Measurements from ENCODE around the gene EID2. TPM values are rescaled to one million over a fixed set of nuclear protein-coding genes. Genes with fewer than 3 reads are reported as not detected.
A peak's percentile ranks its signal among the peaks of the same experiment; 100 is the strongest.

Gene EID2
- total RNA-seq, 3 donors from 2014 or later = 7.0 to 14.7 (median 9.6) TPM

DNA sequence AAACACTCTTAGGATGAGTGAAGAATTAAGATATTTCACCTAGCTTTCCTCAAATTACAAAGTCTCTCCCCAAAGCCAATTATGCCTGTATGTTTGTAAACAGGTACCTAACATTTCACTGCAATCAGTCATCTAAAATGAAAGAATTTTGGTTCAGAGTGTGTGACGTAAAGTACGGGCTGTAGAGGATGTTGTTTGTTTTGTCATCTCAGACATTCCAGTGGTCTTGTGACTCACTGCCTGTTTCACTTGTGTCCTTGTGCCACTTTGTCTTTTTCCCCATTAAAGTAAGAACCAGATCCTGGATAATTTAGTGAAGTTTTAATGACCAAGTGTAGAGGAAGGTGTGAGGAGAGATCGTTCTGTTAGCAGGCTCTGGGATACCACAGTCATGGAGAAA lies 28.6 kb upstream of the EID2 start:
- no peaks in the 10 kb centered on the region for H3K36me3 ChIP-seq (ENCODE audit: low read depth)
- DNase-seq (no peak), ATAC-seq (no peak)
- no peak overlapping the region for H3K4me3 ChIP-seq
- intact Hi-C loops (cut with DNase I, micrococcal nuclease) = no loop called here
- H3K4me1 ChIP-seq (ENCODE audit: low read depth) = no peaks in the 10 kb centered on the region
- H3K9me3 ChIP-seq = peaks cover 2% of the 10 kb centered on the region
- TF ChIP-seq, protein P1, sequence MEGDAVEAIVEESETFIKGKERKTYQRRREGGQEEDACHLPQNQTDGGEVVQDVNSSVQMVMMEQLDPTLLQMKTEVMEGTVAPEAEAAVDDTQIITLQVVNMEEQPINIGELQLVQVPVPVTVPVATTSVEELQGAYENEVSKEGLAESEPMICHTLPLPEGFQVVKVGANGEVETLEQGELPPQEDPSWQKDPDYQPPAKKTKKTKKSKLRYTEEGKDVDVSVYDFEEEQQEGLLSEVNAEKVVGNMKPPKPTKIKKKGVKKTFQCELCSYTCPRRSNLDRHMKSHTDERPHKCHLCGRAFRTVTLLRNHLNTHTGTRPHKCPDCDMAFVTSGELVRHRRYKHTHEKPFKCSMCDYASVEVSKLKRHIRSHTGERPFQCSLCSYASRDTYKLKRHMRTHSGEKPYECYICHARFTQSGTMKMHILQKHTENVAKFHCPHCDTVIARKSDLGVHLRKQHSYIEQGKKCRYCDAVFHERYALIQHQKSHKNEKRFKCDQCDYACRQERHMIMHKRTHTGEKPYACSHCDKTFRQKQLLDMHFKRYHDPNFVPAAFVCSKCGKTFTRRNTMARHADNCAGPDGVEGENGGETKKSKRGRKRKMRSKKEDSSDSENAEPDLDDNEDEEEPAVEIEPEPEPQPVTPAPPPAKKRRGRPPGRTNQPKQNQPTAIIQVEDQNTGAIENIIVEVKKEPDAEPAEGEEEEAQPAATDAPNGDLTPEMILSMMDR (IDR thresholded peaks at IDR 0.05) = no peak

DNA sequence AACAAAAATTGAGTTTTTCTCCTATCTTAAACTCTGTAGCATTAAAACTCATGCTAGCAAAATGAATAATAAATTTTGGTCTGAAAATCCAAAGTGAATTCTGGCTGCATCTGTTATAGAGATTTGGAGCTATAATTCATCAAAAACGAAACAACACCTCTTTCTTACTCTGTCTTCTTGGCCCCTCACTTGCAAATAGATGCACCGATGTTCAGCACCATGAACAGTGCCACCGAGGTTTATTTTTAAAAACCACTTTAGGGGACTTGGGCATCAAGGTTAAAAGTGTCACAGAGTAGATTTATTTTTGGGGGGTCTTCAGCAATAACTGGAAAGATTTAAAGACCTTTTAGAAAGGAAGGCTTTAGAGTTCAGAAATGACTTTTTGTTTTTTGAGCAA lies 26.1 kb upstream of the EID2 start:
- no peaks in the 10 kb centered on the region for H3K9me3 ChIP-seq
- DNase-seq (no peak), ATAC-seq (no peak)
- no peaks in the 10 kb centered on the region for H3K36me3 ChIP-seq (ENCODE audit: low read depth)
- TF ChIP-seq, protein P1 (IDR thresholded peaks at IDR 0.05) = no peak
- H3K4me3 ChIP-seq = no peak overlapping the region
- intact Hi-C loops (cut with DNase I, micrococcal nuclease) = no loop called here
- H3K4me1 ChIP-seq (ENCODE audit: low read depth) = no peaks in the 10 kb centered on the region

DNA sequence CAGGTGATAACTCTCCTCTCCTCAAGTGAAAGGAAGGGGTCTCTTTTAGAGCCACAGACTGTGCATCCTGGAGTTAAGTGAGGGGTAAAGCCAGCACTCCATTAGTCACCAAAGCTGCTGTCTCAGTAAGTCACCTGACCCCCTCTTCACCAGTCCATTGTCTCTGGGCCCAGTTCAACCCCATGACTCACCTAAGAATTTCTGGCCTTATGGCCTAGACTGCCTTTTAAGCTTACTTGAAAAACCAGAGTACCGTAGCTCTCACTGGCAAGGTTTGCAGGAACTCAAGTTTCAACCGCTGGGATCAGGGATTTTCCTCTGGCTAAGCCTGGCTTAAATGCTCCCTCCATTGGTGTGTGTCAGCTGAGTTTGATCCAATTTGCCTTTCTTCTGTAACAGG lies 23.4 kb upstream of the EID2 start:
- ATAC-seq = no peak
- H3K4me3 ChIP-seq = no peak overlapping the region
- intact Hi-C loops (cut with DNase I, micrococcal nuclease) = no loop called here

DNA sequence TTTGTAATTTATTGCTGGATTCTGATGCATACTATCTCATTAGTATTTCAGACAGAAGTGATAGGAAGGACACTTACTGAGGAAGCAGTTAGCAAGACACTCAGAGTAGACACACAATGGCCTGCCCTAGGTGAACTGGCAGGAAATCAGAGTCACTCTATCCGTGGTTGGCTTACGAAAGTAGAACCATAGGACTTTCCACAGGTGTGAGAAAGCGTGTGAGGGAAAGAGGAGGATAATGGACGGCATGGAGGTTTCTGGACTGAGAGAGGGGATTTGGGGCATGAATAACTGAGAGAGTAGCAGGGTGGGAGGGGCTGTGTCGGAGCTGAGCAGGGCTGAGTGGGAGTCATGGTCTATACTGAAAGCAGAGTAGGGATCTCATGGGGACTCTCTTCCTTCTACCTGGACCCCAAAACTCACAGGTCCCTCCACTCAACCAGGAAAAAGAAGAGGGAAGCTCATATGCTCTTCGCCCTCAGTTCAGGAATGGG lies 18.7 kb upstream of the EID2 start:
- peaks cover 3% of the 10 kb centered on the region for H3K4me1 ChIP-seq (ENCODE audit: low read depth)
- H3K9me3 ChIP-seq = no peaks in the 10 kb centered on the region
- H3K4me3 ChIP-seq = no peak overlapping the region
- intact Hi-C loops (cut with DNase I, micrococcal nuclease) = no loop called here
- TF ChIP-seq, protein P1 (IDR thresholded peaks at IDR 0.05) = no peak
- peak; percentile 34 for ATAC-seq
- no peak for DNase-seq
- no peaks in the 10 kb centered on the region for H3K36me3 ChIP-seq (ENCODE audit: low read depth)

More for the DNA sequence above, 23.4 kb upstream of the EID2 start:
- Histone ChIP-seq H3K36me3 (ENCODE audit: low read depth) (no peaks in the 10 kb centered on the region), H3K4me1 (ENCODE audit: low read depth) (no peaks in the 10 kb centered on the region), H3K9me3 (no peaks in the 10 kb centered on the region)
- TF ChIP-seq, protein P1 (IDR thresholded peaks at IDR 0.05) = no peak
- DNase-seq = no peak

DNA sequence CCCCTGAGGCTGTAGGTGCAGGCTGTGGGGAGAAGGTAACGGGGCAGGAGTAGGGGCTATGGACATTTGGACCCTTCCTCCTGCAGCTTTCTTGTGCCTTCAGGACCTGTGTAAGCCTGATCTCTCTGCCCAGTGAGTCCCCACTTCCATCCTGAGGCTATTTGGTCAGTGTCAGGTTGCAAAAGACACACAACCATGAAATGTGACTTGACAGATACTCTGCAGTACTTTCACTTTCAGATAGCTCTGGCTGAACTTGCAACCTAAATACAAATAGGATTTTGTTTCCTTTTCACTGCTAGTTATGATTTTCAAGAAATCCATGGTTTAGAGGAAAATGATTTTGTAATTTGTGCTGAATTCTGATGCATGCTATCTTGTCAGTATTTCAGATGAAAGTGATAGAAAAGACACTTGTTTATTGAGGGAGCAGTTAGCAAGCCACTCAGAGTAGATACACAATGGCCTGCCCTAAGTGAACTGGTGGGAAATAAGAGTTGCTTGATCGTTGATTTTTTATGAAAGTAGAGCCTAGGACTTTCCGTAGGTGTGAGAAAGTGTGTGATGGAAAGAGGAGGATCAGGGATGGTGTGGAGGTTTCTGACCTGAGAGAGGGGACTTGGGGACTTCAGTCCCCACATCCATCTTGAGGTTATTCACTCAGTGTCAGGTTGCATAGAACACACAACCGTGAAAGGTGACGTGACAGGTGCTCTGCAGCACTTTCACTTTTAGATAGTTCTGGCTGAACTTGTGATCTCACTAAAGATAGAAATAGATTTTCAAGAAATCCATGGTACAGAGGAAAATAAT lies 18.1 kb upstream of the EID2 start:
- DNase-seq = no peak
- no peak overlapping the region for H3K4me3 ChIP-seq

More for the DNA sequence above, 18.1 kb upstream of the EID2 start:
- intact Hi-C loops (cut with DNase I, micrococcal nuclease) = no loop called here
- peak; percentile 64 for ATAC-seq
- Histone ChIP-seq H3K9me3 (no peaks in the 10 kb centered on the region), H3K4me1 (ENCODE audit: low read depth) (peaks cover 3% of the 10 kb centered on the region), H3K36me3 (ENCODE audit: low read depth) (no peaks in the 10 kb centered on the region)
- TF ChIP-seq, protein P1 (IDR thresholded peaks at IDR 0.05) = no peak

Measured in mucosa of descending colon (tissue), 3 donors.